ENCODE measurements around the gene MTOR. TPM values are rescaled to one million over a fixed set of nuclear protein-coding genes. Genes with fewer than 3 reads are reported as not detected.
"Not testable (repeated sequence)": the region's sequence is repeated elsewhere in the genome, so short reads cannot be mapped to it uniquely, and the experiment has no call there.

MTOR gene
- total RNA-seq, 1 donor from 2014 or later, result 53.0 TPM

- no peaks in the 10 kb centered on the region for H3K4me1 Mint-ChIP-seq (ENCODE audit: unreplicated experiment)
- H3K36me3 Mint-ChIP-seq, result no peaks in the 10 kb centered on the region
- no peak overlapping the region for H3K4me3 Mint-ChIP-seq
- no peak for TF ChIP-seq CTCF (conservative IDR thresholded peaks at IDR 0.05)
- H3K9me3 Mint-ChIP-seq, result no peaks in the 10 kb centered on the region
- H3K27ac Mint-ChIP-seq, result no peak overlapping the region
- no peaks in the 10 kb centered on the region for H3K27me3 Mint-ChIP-seq
- no peak for DNase-seq (ENCODE audit: extremely low spot score, unreplicated experiment)
Measured at GRCh38 chr1:11301601-11302000, 39.2 kb upstream of the MTOR start.

- H3K4me3 Mint-ChIP-seq, result no peak overlapping the region
- H3K4me1 Mint-ChIP-seq (ENCODE audit: unreplicated experiment), result no peaks in the 10 kb centered on the region
- no peak for TF ChIP-seq CTCF (conservative IDR thresholded peaks at IDR 0.05)
- peaks cover 8% of the 10 kb centered on the region for H3K36me3 Mint-ChIP-seq
- no peak overlapping the region for H3K27ac Mint-ChIP-seq
- no peaks in the 10 kb centered on the region for H3K27me3 Mint-ChIP-seq
- DNase-seq (ENCODE audit: extremely low spot score, unreplicated experiment), result no peak
- H3K9me3 Mint-ChIP-seq, result no peaks in the 10 kb centered on the region
Measured at GRCh38 chr1:11299225-11299574, 36.8 kb upstream of the MTOR start.

- DNase-seq (ENCODE audit: extremely low spot score, unreplicated experiment), result no peak
- TF ChIP-seq CTCF (conservative IDR thresholded peaks at IDR 0.05), result no peak
- H3K36me3 Mint-ChIP-seq, result peaks cover 8% of the 10 kb centered on the region
- H3K9me3 Mint-ChIP-seq, result no peaks in the 10 kb centered on the region
- no peak overlapping the region for H3K4me3 Mint-ChIP-seq
- H3K4me1 Mint-ChIP-seq (ENCODE audit: unreplicated experiment), result no peaks in the 10 kb centered on the region
- H3K27ac Mint-ChIP-seq, result no peak overlapping the region
- no peaks in the 10 kb centered on the region for H3K27me3 Mint-ChIP-seq
Measured at GRCh38 chr1:11298390-11299224, 36.3 kb upstream of the MTOR start.

GRCh38 chr1:11297774-11298173 lies 35.4 kb upstream of the MTOR start:
- H3K36me3 Mint-ChIP-seq; H3K27me3 Mint-ChIP-seq; DNase-seq (ENCODE audit: extremely low spot score, unreplicated experiment); H3K9me3 Mint-ChIP-seq; H3K4me3 Mint-ChIP-seq; H3K4me1 Mint-ChIP-seq (ENCODE audit: unreplicated experiment); H3K27ac Mint-ChIP-seq: not testable (repeated sequence)

GRCh38 chr1:11295905-11296304 lies 33.6 kb upstream of the MTOR start:
- Mint-ChIP-seq H3K4me3 (no peak overlapping the region), H3K27me3 (no peaks in the 10 kb centered on the region), H3K9me3 (no peaks in the 10 kb centered on the region), H3K4me1 (ENCODE audit: unreplicated experiment) (peaks cover 8% of the 10 kb centered on the region), H3K36me3 (peaks cover 12% of the 10 kb centered on the region), H3K27ac (no peak overlapping the region)
- TF ChIP-seq CTCF (conservative IDR thresholded peaks at IDR 0.05), result no peak
- DNase-seq (ENCODE audit: extremely low spot score, unreplicated experiment), result no peak

GRCh38 chr1:11294951-11295350 lies 32.6 kb upstream of the MTOR start:
- Mint-ChIP-seq H3K4me3 (no peak overlapping the region), H3K4me1 (ENCODE audit: unreplicated experiment) (peaks cover 8% of the 10 kb centered on the region), H3K27ac (no peak overlapping the region), H3K9me3 (no peaks in the 10 kb centered on the region), H3K27me3 (no peaks in the 10 kb centered on the region), H3K36me3 (peaks cover 12% of the 10 kb centered on the region)
- TF ChIP-seq CTCF (conservative IDR thresholded peaks at IDR 0.05), result no peak
- no peak for DNase-seq (ENCODE audit: extremely low spot score, unreplicated experiment)

All from type B pancreatic cell (in vitro differentiated cells).